AG09319 (cell line): ENCODE results near the gene SLC25A12.

Experiments
- DNase-seq: peaks from one replicate; pipeline ENCODE4 v3.0.0-alpha.2; 2010; ENCODE audit warnings: low read depth; ENCODE audit errors: extremely low read depth
- TF ChIP-seq, protein P1 (sequence below): IDR thresholded peaks from 2 replicates; pipeline ENCODE4 v1.5.1; 2011; ENCODE audit warnings: low read depth, mild to moderate bottlenecking, inconsistent platforms, low read length, moderate library complexity

Gene SLC25A12

DNA sequence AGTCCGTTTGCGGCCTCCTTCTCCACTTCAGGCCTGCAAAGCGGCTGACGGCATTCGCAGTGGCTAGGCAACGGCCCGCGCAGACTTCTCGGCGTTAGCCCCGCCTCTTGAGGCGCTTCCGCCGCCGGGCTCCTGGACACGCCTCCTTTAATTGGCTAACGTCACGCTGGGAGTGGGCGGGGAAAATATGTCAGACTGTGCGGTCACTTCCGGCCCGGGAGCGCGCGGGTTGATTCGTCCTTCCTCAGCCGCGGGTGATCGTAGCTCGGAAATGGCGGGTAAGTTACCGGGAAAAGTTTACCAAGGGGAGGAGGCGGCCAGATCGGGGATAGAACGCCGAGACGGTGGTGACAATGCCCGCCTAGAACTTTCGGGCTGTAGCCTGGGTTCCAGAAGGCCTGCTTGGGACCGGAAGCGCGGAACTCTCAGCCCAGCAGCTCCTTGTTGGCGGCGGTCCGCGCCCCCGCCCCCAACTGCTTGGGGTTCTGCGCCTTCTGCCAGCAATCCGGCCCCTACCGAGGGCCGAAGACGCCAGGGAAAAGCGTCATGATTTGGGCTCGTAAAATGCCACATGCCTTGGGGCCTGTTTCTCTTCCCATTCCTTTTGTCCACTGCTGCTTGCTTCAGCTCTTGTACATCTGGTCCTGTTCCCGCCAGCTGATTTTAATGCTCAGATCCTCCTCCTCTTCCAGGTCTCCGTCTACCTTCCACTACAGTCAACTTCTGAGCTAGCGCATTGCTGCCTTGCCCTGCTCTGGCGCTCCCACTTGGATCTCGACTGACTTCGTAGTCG, 28.4 kb upstream of the SLC25A12 start, which contains the start of gene HAT1:
HAT1 (plus strand) TSS at position 232 of the 793 bp plus-strand sequence; CDS start at position 272, 40 bp downstream.
- peak; percentile 94 for DNase-seq
- TF ChIP-seq, protein P1, sequence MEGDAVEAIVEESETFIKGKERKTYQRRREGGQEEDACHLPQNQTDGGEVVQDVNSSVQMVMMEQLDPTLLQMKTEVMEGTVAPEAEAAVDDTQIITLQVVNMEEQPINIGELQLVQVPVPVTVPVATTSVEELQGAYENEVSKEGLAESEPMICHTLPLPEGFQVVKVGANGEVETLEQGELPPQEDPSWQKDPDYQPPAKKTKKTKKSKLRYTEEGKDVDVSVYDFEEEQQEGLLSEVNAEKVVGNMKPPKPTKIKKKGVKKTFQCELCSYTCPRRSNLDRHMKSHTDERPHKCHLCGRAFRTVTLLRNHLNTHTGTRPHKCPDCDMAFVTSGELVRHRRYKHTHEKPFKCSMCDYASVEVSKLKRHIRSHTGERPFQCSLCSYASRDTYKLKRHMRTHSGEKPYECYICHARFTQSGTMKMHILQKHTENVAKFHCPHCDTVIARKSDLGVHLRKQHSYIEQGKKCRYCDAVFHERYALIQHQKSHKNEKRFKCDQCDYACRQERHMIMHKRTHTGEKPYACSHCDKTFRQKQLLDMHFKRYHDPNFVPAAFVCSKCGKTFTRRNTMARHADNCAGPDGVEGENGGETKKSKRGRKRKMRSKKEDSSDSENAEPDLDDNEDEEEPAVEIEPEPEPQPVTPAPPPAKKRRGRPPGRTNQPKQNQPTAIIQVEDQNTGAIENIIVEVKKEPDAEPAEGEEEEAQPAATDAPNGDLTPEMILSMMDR = no peak

DNA sequence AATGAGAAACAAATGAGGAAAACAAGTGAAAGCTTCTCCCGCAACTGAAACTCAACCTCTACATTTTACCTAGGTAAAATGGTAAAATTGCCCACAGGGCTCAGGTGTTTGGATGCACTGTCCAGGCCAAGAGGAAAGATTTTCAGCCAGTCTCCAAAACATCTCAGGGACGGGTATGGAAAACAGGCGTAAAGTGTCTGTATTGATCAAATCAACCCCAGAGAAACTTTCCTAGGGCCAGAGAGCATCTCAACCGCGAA, 27.9 kb upstream of the SLC25A12 start:
- no peak for DNase-seq
- TF ChIP-seq, protein P1 = no peak

DNA sequence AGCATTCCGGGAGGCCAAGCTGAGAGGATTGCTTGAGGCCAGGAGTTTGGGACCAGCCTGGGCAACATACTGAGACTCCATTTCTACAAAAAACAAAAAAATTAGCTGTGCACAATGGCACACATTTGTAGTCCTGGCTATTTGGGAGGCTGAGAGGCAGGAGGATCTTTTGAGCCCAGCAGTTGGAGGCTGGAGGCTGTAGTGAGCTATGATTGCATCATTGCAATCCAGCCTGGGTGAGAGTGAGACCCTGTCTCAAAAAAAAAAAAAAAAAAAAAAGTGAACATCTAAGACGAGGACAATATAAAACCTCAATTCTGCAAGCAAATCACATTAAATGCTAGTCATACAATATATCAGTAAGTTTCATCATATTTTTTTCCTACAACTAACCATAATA, 25.4 kb upstream of the SLC25A12 start:
- no peak for DNase-seq
- TF ChIP-seq, protein P1 = no peak

DNA sequence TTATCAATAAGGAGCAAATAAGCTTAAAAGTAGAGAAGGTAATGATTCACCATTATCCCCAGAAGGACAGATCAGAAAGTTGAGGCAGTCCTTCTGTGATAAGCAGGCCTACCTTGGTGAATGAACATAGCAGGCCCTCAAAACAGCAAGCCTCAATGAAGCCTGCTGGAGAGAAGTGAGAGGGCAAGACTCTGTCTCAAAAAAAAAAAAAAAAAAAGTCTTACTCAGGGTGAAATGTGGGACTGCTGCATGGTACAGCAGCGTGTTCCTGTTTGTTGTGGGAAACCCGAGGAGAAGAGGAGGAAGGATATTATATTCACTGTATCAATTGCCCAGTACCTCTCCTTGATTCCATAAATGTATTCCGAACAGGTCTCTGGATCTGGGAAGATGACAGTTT, 19.5 kb upstream of the SLC25A12 start:
- no peak for DNase-seq
- TF ChIP-seq, protein P1 = no peak

DNA sequence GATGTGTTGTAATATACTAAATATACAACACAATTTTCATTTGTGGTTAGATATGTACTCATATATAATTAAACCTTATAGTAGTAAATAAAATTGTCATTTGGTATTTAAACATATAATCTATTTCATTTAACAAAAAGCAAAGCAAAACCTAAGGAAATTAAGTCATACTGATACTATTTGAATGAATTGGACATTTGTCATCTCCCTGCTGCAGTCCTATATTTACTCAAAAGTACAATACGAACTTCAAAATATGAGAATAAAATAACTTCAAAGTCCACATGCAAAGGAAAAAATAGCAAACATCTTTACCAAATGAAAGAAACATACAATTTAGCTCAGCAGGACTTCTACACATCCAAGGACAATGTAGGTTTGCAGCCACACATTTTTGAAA, 16.4 kb upstream of the SLC25A12 start:
- no peak for DNase-seq
- TF ChIP-seq, protein P1 = no peak

DNA sequence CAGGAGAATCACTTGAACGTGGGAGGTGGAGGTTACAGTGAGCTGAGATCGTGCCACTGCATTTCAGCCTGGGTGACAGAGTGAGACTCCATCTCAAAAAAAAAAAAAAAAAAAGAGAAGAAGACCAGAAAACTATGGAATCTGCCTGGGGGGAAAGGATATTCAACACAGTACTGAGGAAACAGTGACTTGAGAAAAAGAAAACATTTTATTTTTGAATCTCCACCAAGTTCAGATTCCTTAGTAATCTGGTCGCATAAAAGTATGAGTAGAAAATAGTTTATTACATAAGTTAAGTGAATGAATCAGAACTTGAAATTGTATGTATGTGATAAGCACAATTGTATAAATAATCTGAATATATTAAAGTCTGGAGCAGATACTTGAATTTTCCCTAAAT, 15.2 kb upstream of the SLC25A12 start:
- no peak for DNase-seq
- TF ChIP-seq, protein P1 = no peak

DNA sequence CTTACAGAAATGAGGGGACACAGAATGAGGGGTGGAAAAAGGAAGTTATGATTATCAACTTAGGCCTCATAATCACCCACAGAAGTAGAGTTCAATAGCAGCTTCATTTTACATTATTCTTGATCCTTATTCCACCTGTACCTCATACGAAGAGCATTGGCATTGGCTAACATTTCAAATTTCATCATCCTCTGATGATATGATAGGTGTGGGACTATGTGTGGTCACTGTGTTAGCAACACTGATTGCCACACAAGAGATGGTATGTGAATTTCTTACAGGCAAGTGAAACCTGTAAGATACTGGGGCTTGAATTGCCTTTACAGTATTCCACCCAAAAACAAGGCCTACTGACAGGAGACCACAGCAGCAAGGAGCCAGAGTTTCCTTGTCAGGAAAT, 14.2 kb upstream of the SLC25A12 start:
- TF ChIP-seq, protein P1 = no peak
- no peak for DNase-seq
